ENCODE results near the gene ADAMTS16. TPM values are rescaled to one million over a fixed set of nuclear protein-coding genes. Genes with fewer than 3 reads are reported as not detected.

The ADAMTS16 gene
- total and polyA plus RNA-seq, 2 donors (not counting 3 experiments of a cell fraction or from before 2014, with no cell fraction given) = not detected

- no peaks in the 10 kb centered on the region for H3K9me1 ChIP-seq (replicated peaks; ENCODE audit: control insufficient read depth, extremely low read depth, insufficient read depth, low read length)
- DNase-seq (ENCODE audit: low read depth, low spot score) (no peak), FAIRE-seq (no peak)
- ChIA-PET CTCF (no interaction called here), POLR2A (no interaction called here)
- H3K27me3 ChIP-seq (ENCODE audit: control insufficient read depth in 2 of 2, insufficient read depth in 2 of 2, low read length in 2 of 2) = no peaks in the 10 kb centered on the region
- no peaks in the 10 kb centered on the region for H3K4me1 ChIP-seq (ENCODE audit: control insufficient read depth, extremely low read depth, insufficient read depth, low read length)
- no peak overlapping the region for H3K4me3 ChIP-seq (replicated peaks in 1 of 3; ENCODE audit: insufficient read depth in 1 of 3, low read depth in 1 of 3, low read length in 3 of 3)
- no peaks in the 10 kb centered on the region for H3K9me3 ChIP-seq (replicated peaks; ENCODE audit: control insufficient read depth, insufficient read depth, low read length)
- intact Hi-C loops (cut with micrococcal nuclease) (no loop called here), dilution Hi-C loops (cut with MboI; ENCODE audit: extremely low pct_ligation_motif_present, low sequenced_read_pairs) (no loop called here)
- no peak overlapping the region for H3K4me2 ChIP-seq (ENCODE audit: insufficient read depth, low read length)
- TF ChIP-seq MYC (IDR thresholded peaks at IDR 0.05; ENCODE audit: low read depth, low read length) (no peak), GATA2 (IDR thresholded peaks at IDR 0.05; ENCODE audit: insufficient read depth, insufficient read length, low read depth, low read length) (no peak), CTCF (IDR thresholded peaks at IDR 0.05; ENCODE audit: extremely low read depth in 1 of 2, insufficient read depth in 1 of 2, low read depth in 1 of 2, low read length in 2 of 2) (no peak), JUN (IDR thresholded peaks at IDR 0.05; ENCODE audit: borderline replicate concordance, insufficient read depth, insufficient read length, low read depth) (no peak), POLR2AphosphoS5 (IDR thresholded peaks at IDR 0.05; ENCODE audit: insufficient read depth, low read depth, low read length) (no peak), POLR2A (IDR thresholded peaks at IDR 0.05; ENCODE audit: low read depth, low read length) (no peak)
- no peak overlapping the region for H2AFZ ChIP-seq (ENCODE audit: low read depth, low read length)
- no peak overlapping the region for H3K9ac ChIP-seq (replicated peaks; ENCODE audit: extremely low read depth, insufficient read depth, low read length)
- H3K27ac ChIP-seq (ENCODE audit: insufficient read depth, low read depth, low read length) = no peak overlapping the region
- H3K79me2 ChIP-seq (ENCODE audit: control insufficient read depth, insufficient read depth, low read length) = no peaks in the 10 kb centered on the region
- H3K36me3 ChIP-seq (ENCODE audit: control insufficient read depth in 2 of 2, extremely low read depth in 1 of 2, insufficient read depth in 2 of 2, low read length in 2 of 2) = no peaks in the 10 kb centered on the region
- no TSS peak for BruUV-seq (replicated peaks)
- H4K20me1 ChIP-seq (replicated peaks; ENCODE audit: control insufficient read depth, extremely low read depth, insufficient read depth, low read length) = no peaks in the 10 kb centered on the region
Measured at GRCh38 chr5:5155617-5156016, 15.5 kb downstream of the ADAMTS16 start.

GRCh38 chr5:5156471-5157082 lies 16.4 kb downstream of the ADAMTS16 start:
- dilution Hi-C loops (cut with MboI; ENCODE audit: extremely low pct_ligation_motif_present, low sequenced_read_pairs) = no loop called here
- Histone ChIP-seq H3K4me2 (ENCODE audit: insufficient read depth, low read length) (no peak overlapping the region), H3K4me3 (replicated peaks in 1 of 3; ENCODE audit: insufficient read depth in 1 of 3, low read depth in 1 of 3, low read length in 3 of 3) (no peak overlapping the region), H2AFZ (ENCODE audit: low read depth, low read length) (no peak overlapping the region), H3K27me3 (ENCODE audit: control insufficient read depth in 2 of 2, insufficient read depth in 2 of 2, low read length in 2 of 2) (no peaks in the 10 kb centered on the region), H3K27ac (ENCODE audit: insufficient read depth, low read depth, low read length) (no peak overlapping the region), H3K9ac (replicated peaks; ENCODE audit: extremely low read depth, insufficient read depth, low read length) (no peak overlapping the region), H3K79me2 (ENCODE audit: control insufficient read depth, insufficient read depth, low read length) (no peaks in the 10 kb centered on the region), H4K20me1 (replicated peaks; ENCODE audit: control insufficient read depth, extremely low read depth, insufficient read depth, low read length) (no peaks in the 10 kb centered on the region), H3K4me1 (ENCODE audit: control insufficient read depth, extremely low read depth, insufficient read depth, low read length) (no peaks in the 10 kb centered on the region), H3K9me3 (replicated peaks; ENCODE audit: control insufficient read depth, insufficient read depth, low read length) (no peaks in the 10 kb centered on the region), H3K36me3 (ENCODE audit: control insufficient read depth in 2 of 2, extremely low read depth in 1 of 2, insufficient read depth in 2 of 2, low read length in 2 of 2) (no peaks in the 10 kb centered on the region), H3K9me1 (replicated peaks; ENCODE audit: control insufficient read depth, extremely low read depth, insufficient read depth, low read length) (no peaks in the 10 kb centered on the region)
- TF ChIP-seq JUN (IDR thresholded peaks at IDR 0.05; ENCODE audit: borderline replicate concordance, insufficient read depth, insufficient read length, low read depth) = no peak
- TF ChIP-seq, protein P1, sequence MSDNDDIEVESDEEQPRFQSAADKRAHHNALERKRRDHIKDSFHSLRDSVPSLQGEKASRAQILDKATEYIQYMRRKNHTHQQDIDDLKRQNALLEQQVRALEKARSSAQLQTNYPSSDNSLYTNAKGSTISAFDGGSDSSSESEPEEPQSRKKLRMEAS (IDR thresholded peaks at IDR 0.05; ENCODE audit: insufficient read depth, insufficient read length) = no peak
- no peak for TF ChIP-seq CTCF (IDR thresholded peaks at IDR 0.05; ENCODE audit: extremely low read depth in 1 of 2, insufficient read depth in 1 of 2, low read depth in 1 of 2, low read length in 2 of 2)
- no peak for TF ChIP-seq EZH2 (IDR thresholded peaks at IDR 0.05; ENCODE audit: borderline replicate concordance, low read depth, low read length, severe bottlenecking)
- TF ChIP-seq POLR2A (IDR thresholded peaks at IDR 0.05; ENCODE audit: low read depth, low read length) = no peak
- TF ChIP-seq FOS (IDR thresholded peaks at IDR 0.05; ENCODE audit: borderline replicate concordance, insufficient read depth, low read length) = no peak
- no peak for TF ChIP-seq GATA2 (IDR thresholded peaks at IDR 0.05; ENCODE audit: insufficient read depth, insufficient read length, low read depth, low read length)
- TF ChIP-seq MYC (IDR thresholded peaks at IDR 0.05; ENCODE audit: low read depth, low read length) = no peak
- TF ChIP-seq POLR2AphosphoS5 (IDR thresholded peaks at IDR 0.05; ENCODE audit: insufficient read depth, low read depth, low read length) = no peak
- ChIA-PET POLR2A (no interaction called here), CTCF (no interaction called here)
- FAIRE-seq (no peak), DNase-seq (ENCODE audit: low read depth, low spot score) (no peak)
- BruUV-seq (replicated peaks) = no TSS peak
- intact Hi-C loops (cut with micrococcal nuclease) = no loop called here

Data from endothelial cell of umbilical vein (primary cell).